Keratinocyte (primary cell): ENCODE results near the gene PSMC4. TPM values are rescaled to one million over a fixed set of nuclear protein-coding genes. Genes with fewer than 3 reads are reported as not detected.

Source experiments
- DNase-seq: peaks from one replicate; pipeline ENCODE4 v3.0.0-alpha.2; 2011; ENCODE audit warnings: low read depth, missing footprints, low spot score
- FAIRE-seq: peaks from 2 replicates; lab custom pipeline; 2011; peaks lifted over from hg19 to GRCh38; lab: Jason Lieb, UNC
- H2AFZ ChIP-seq: 2 replicates; pipeline ENCODE4 v1.6.0; 2012; ENCODE audit warnings: low read length, control low read depth, inconsistent platforms; ENCODE audit not compliant: control insufficient read depth
- H3K27ac ChIP-seq: 2 replicates; pipeline ENCODE4 v1.5.1; 2011; ENCODE audit warnings: low read length; ENCODE audit not compliant: control insufficient read depth, insufficient read depth
- H3K27me3 ChIP-seq: 3 replicates; pipeline ENCODE4 v1.6.0; 2011; ENCODE audit warnings: low read length; ENCODE audit not compliant: control insufficient read depth, insufficient read depth; ENCODE audit errors: extremely low read depth
- H3K36me3 ChIP-seq, 2 experiments: 2 replicates in 1 of 2; 3 replicates in 1 of 2; pipeline ENCODE4 v1.5.1; 2011; ENCODE audit warnings: low read length in 2 of 2, mild to moderate bottlenecking in 1 of 2; ENCODE audit not compliant: control insufficient read depth in 2 of 2, insufficient read depth in 2 of 2; ENCODE audit errors: extremely low read depth in 1 of 2
- H3K4me1 ChIP-seq: 3 replicates; pipeline ENCODE4 v1.5.1; 2011; ENCODE audit warnings: low read length; ENCODE audit not compliant: control insufficient read depth, insufficient read depth; ENCODE audit errors: extremely low read depth
- H3K4me2 ChIP-seq: 3 replicates; pipeline ENCODE4 v1.6.0; 2011; ENCODE audit warnings: low read depth, low read length; ENCODE audit not compliant: control insufficient read depth, insufficient read depth; ENCODE audit errors: extremely low read depth
- H3K4me3 ChIP-seq, 3 experiments: fragments of 200-600 bp in 1 of 3; sonication (generic) in 1 of 3; 2 replicates in 2 of 3; 3 replicates in 1 of 3; pipeline ENCODE4 v1.5.1; 2011 to 2016; ENCODE audit warnings: low read length in 3 of 3, mild to moderate bottlenecking in 3 of 3, control low read depth in 2 of 3, inconsistent platforms in 1 of 3, low read depth in 1 of 3, mixed read lengths in 1 of 3, mixed run types in 1 of 3, moderate library complexity in 1 of 3; ENCODE audit not compliant: control insufficient read depth in 2 of 3, insufficient read depth in 2 of 3; ENCODE audit errors: extremely low read depth in 1 of 3
- H3K79me2 ChIP-seq: 2 replicates; pipeline ENCODE4 v1.6.0; 2012; ENCODE audit warnings: low read length; ENCODE audit not compliant: control insufficient read depth, insufficient read depth
- H3K9ac ChIP-seq: 3 replicates; pipeline ENCODE4 v1.6.0; 2011; ENCODE audit warnings: low read length; ENCODE audit not compliant: control insufficient read depth, insufficient read depth; ENCODE audit errors: extremely low read depth
- H3K9me1 ChIP-seq: 3 replicates; pipeline ENCODE4 v1.6.0; 2011; ENCODE audit warnings: low read length; ENCODE audit not compliant: control insufficient read depth, insufficient read depth; ENCODE audit errors: extremely low read depth
- H3K9me3 ChIP-seq: 2 replicates; pipeline ENCODE4 v1.5.1; 2012; ENCODE audit warnings: low read depth, low read length; ENCODE audit not compliant: control insufficient read depth
- H4K20me1 ChIP-seq: 3 replicates; pipeline ENCODE4 v1.6.0; 2011; ENCODE audit warnings: low read length; ENCODE audit not compliant: control insufficient read depth, insufficient read depth; ENCODE audit errors: extremely low read depth
- EZH2 ChIP-seq: IDR thresholded peaks from one replicate; pipeline ENCODE4 v1.6.1; 2012; ENCODE audit warnings: inconsistent platforms, mild to moderate bottlenecking, low read length, moderate library complexity
- dilution Hi-C: fragments of 300-500 bp; cut with MboI; formaldehyde crosslinking; loops from one replicate; pipeline ENCODE4 v1.7.0; 2020; ENCODE audit warnings: low sequenced_read_pairs; ENCODE audit not compliant: extremely low pct_ligation_motif_present
- polyA plus RNA-seq, 5 experiments: library from polyadenylated mRNA; depleted of rRNA in 3 of 5; stranded (reverse) in 3 of 5; stranded (forward) in 1 of 5; unstranded in 1 of 5; fragments of >200 nt; gene quantifications; 1 replicate in 1 of 5; 2 replicates in 3 of 5; 3 replicates in 1 of 5; pipeline versions ENCODE4 v1.2.1 to v1.2.3, GENCODE V29; 2011 to 2012; ENCODE audit warnings: missing spikeins in 2 of 5, low read depth in 1 of 5, low replicate concordance in 1 of 5
- TF ChIP-seq, protein P1 (sequence below), 3 experiments: IDR thresholded peaks in 1 of 3; conservative IDR thresholded peaks in 1 of 3; optimal IDR thresholded peaks in 1 of 3; 2 replicates in 2 of 3; 3 replicates in 1 of 3; pipeline versions ENCODE3 to v1.5.1; 2011; ENCODE audit warnings: low read length in 3 of 3, mild to moderate bottlenecking in 3 of 3, moderate library complexity in 2 of 3, control low read depth in 1 of 3, inconsistent platforms in 1 of 3; ENCODE audit not compliant: insufficient read depth in 2 of 3; ENCODE audit errors: extremely low read depth in 1 of 3

PSMC4 gene
- polyA plus RNA-seq, 1 donor (not counting 4 experiments of a cell fraction or from before 2014, with no cell fraction given): 74.1 TPM

- H3K9me1 ChIP-seq: no peaks in the 10 kb centered on the region
- H3K79me2 ChIP-seq: peaks cover 9% of the 10 kb centered on the region
- H3K27me3 ChIP-seq: no peaks in the 10 kb centered on the region
- no peak overlapping the region for H2AFZ ChIP-seq
- H3K4me3 ChIP-seq: no peak overlapping the region
- no peak for TF ChIP-seq EZH2
- TF ChIP-seq, protein P1, sequence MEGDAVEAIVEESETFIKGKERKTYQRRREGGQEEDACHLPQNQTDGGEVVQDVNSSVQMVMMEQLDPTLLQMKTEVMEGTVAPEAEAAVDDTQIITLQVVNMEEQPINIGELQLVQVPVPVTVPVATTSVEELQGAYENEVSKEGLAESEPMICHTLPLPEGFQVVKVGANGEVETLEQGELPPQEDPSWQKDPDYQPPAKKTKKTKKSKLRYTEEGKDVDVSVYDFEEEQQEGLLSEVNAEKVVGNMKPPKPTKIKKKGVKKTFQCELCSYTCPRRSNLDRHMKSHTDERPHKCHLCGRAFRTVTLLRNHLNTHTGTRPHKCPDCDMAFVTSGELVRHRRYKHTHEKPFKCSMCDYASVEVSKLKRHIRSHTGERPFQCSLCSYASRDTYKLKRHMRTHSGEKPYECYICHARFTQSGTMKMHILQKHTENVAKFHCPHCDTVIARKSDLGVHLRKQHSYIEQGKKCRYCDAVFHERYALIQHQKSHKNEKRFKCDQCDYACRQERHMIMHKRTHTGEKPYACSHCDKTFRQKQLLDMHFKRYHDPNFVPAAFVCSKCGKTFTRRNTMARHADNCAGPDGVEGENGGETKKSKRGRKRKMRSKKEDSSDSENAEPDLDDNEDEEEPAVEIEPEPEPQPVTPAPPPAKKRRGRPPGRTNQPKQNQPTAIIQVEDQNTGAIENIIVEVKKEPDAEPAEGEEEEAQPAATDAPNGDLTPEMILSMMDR (optimal IDR thresholded peaks at IDR 0.05 in 1 of 3, IDR thresholded peaks at IDR 0.05 in 1 of 3, conservative IDR thresholded peaks at IDR 0.05 in 1 of 3; ENCODE audit: extremely low read depth in 1 of 3, insufficient read depth in 2 of 3, low read length in 3 of 3): no peak
- H3K4me2 ChIP-seq: no peak overlapping the region
- H3K4me1 ChIP-seq: peaks cover 17% of the 10 kb centered on the region
- H3K9ac ChIP-seq: no peak overlapping the region
- no peaks in the 10 kb centered on the region for H3K36me3 ChIP-seq
- peaks cover 2% of the 10 kb centered on the region for H3K9me3 ChIP-seq
- no peak overlapping the region for H3K27ac ChIP-seq
- DNase-seq (no peak), FAIRE-seq (no peak)
- dilution Hi-C loops: no loop called here
- no peaks in the 10 kb centered on the region for H4K20me1 ChIP-seq
These were observed 22.6 kb downstream of the PSMC4 start for GRCh38 chr19:39993605-39994004.

DNA sequence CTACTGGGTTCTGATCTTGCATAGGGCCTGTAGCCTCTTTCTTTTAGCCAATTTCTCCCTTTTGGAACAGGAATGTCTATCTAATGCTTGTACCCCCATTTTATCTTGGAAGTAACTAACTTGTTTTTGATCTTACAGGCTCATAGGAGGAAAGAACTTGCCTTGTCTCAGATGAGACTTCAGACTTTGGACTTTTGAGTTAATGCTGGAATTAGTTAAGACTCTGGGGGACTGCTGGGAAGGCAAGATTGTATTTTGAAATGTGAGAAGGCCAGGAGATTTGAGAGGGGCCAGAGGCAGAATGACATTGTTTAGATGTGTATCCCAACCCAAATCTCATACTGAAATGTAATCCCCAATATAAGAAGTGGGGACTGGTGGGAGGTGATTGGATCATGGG is 23.4 kb downstream of the PSMC4 start:
- Histone ChIP-seq H2AFZ (no peak overlapping the region), H3K79me2 (peaks cover 9% of the 10 kb centered on the region), H3K4me1 (peaks cover 18% of the 10 kb centered on the region), H3K9me3 (peaks cover 2% of the 10 kb centered on the region), H3K36me3 (no peaks in the 10 kb centered on the region), H3K9me1 (no peaks in the 10 kb centered on the region), H3K9ac (no peak overlapping the region), H3K4me3 (no peak overlapping the region), H3K4me2 (no peak overlapping the region), H4K20me1 (no peaks in the 10 kb centered on the region), H3K27ac (no peak overlapping the region), H3K27me3 (no peaks in the 10 kb centered on the region)
- TF ChIP-seq, protein P1 (optimal IDR thresholded peaks at IDR 0.05 in 1 of 3, IDR thresholded peaks at IDR 0.05 in 1 of 3, conservative IDR thresholded peaks at IDR 0.05 in 1 of 3; ENCODE audit: extremely low read depth in 1 of 3, insufficient read depth in 2 of 3, low read length in 3 of 3): no peak
- no peak for TF ChIP-seq EZH2
- dilution Hi-C loops: no loop called here
- FAIRE-seq: no peak
- no peak for DNase-seq
